Muscle of arm (tissue), 12 donors: ENCODE results near the gene TMPRSS5. TPM values are rescaled to one million over a fixed set of nuclear protein-coding genes. Genes with fewer than 3 reads are reported as not detected.

ENCODE experiments used
- DNase-seq: peaks from one replicate; pipeline ENCODE4 v3.0.0-alpha.2; 2013
- polyA plus RNA-seq, 12 donors: library from polyadenylated mRNA; unstranded; fragments of 120-200 nt; gene quantifications; one replicate each; pipeline ENCODE4 v1.2.1, GENCODE V29; 2013; ENCODE audit not compliant: insufficient read length in 12 of 12

TMPRSS5 gene
- polyA plus RNA-seq, 12 donors: 0.35 to 2.3 (median 1.2) TPM; not detected in 2

- DNase-seq: no peak
These were observed 35.8 kb downstream of the TMPRSS5 start for GRCh38 chr11:113670149-113670830.

GRCh38 chr11:113668255-113668654 is 37.9 kb downstream of the TMPRSS5 start:
- DNase-seq: no peak

GRCh38 chr11:113667801-113668200 is 38.3 kb downstream of the TMPRSS5 start:
- DNase-seq: no peak

GRCh38 chr11:113666584-113666983 is 39.5 kb downstream of the TMPRSS5 start:
- no peak for DNase-seq

GRCh38 chr11:113664981-113665710 is 41.0 kb downstream of the TMPRSS5 start:
- no peak for DNase-seq

- no peak for DNase-seq
These were observed 41.8 kb downstream of the TMPRSS5 start for GRCh38 chr11:113664069-113664980.

- DNase-seq: no peak
These were observed 42.5 kb downstream of the TMPRSS5 start for GRCh38 chr11:113663567-113663966.

GRCh38 chr11:113655771-113656170 is 50.3 kb downstream of the TMPRSS5 start:
- DNase-seq: no peak

- no peak for DNase-seq
These were observed 55.1 kb downstream of the TMPRSS5 start for GRCh38 chr11:113651023-113651422.

GRCh38 chr11:113649311-113649710 is 56.8 kb downstream of the TMPRSS5 start:
- DNase-seq: no peak

GRCh38 chr11:113647856-113648255 is 58.3 kb downstream of the TMPRSS5 start:
- no peak for DNase-seq

- DNase-seq: no peak
These were observed 59.0 kb downstream of the TMPRSS5 start for GRCh38 chr11:113647108-113647507.

GRCh38 chr11:113645593-113646349 is 60.3 kb downstream of the TMPRSS5 start:
- DNase-seq: no peak

GRCh38 chr11:113644605-113645004 is 61.5 kb downstream of the TMPRSS5 start:
- no peak for DNase-seq

- DNase-seq: no peak
These were observed 62.4 kb downstream of the TMPRSS5 start for GRCh38 chr11:113643701-113644100.

- DNase-seq: no peak
These were observed 63.0 kb downstream of the TMPRSS5 start for GRCh38 chr11:113643006-113643585.

- no peak for DNase-seq
These were observed 64.0 kb downstream of the TMPRSS5 start for GRCh38 chr11:113642090-113642489.

GRCh38 chr11:113638376-113638775 is 67.7 kb downstream of the TMPRSS5 start:
- no peak for DNase-seq

- no peak for DNase-seq
These were observed 68.5 kb downstream of the TMPRSS5 start for GRCh38 chr11:113637636-113638035.
